Measurements from ENCODE around the gene TSNAX.

Gene TSNAX

GRCh38 chr1:231519166-231519565 lies 9.3 kb upstream of the TSNAX start:
- TF ChIP-seq CTCF (IDR thresholded peaks at IDR 0.05) (no peak), ZFX (IDR thresholded peaks at IDR 0.05; ENCODE audit: borderline replicate concordance) (no peak)
- no peak overlapping the region for H3K27ac ChIP-seq

GRCh38 chr1:231522038-231522437 lies 6.4 kb upstream of the TSNAX start:
- no peak overlapping the region for H3K27ac ChIP-seq
- TF ChIP-seq ZFX (IDR thresholded peaks at IDR 0.05; ENCODE audit: borderline replicate concordance) (no peak), CTCF (IDR thresholded peaks at IDR 0.05) (no peak)

- no peak for TF ChIP-seq ZFX (IDR thresholded peaks at IDR 0.05; ENCODE audit: borderline replicate concordance)
- no peak for TF ChIP-seq CTCF (IDR thresholded peaks at IDR 0.05)
- H3K27ac ChIP-seq = no peak overlapping the region
Observed at GRCh38 chr1:231522931-231523642, 5.4 kb upstream of the TSNAX start.

- TF ChIP-seq CTCF (IDR thresholded peaks at IDR 0.05) = no peak
- TF ChIP-seq ZFX (IDR thresholded peaks at IDR 0.05; ENCODE audit: borderline replicate concordance) = no peak
- H3K27ac ChIP-seq = no peak overlapping the region
Observed at GRCh38 chr1:231523816-231524215, 4.7 kb upstream of the TSNAX start.

- no peak overlapping the region for H3K27ac ChIP-seq
- TF ChIP-seq ZFX (IDR thresholded peaks at IDR 0.05; ENCODE audit: borderline replicate concordance) (no peak), CTCF (IDR thresholded peaks at IDR 0.05) (no peak)
Observed at GRCh38 chr1:231526536-231526935, 1.9 kb upstream of the TSNAX start.

- peak overlapping the region; percentile 89 for H3K27ac ChIP-seq
Observed at GRCh38 chr1:231527586-231528171, 790 bp upstream of the TSNAX start.

More at GRCh38 chr1:231527586-231528171, 790 bp upstream of the TSNAX start:
- TF ChIP-seq CTCF (IDR thresholded peaks at IDR 0.05) (no peak), ZFX (IDR thresholded peaks at IDR 0.05; ENCODE audit: borderline replicate concordance) (no peak)

All from 22Rv1 (cell line).